K562 (cell line): Measurements from ENCODE around the gene SLC38A10. TPM values are rescaled to one million over a fixed set of nuclear protein-coding genes. Genes with fewer than 3 reads are reported as not detected.

Experiments used
- BRD4 ChIP-seq: fragments of 200-600 bp; sonication (generic); IDR thresholded peaks from 2 replicates; pipeline ENCODE4 v1.6.1; 2017; ENCODE audit warnings: inconsistent platforms
- BRF1 ChIP-seq: IDR thresholded peaks from 3 replicates; pipeline ENCODE4 v1.6.1; 2011; ENCODE audit warnings: borderline replicate concordance, mild to moderate bottlenecking; ENCODE audit not compliant: insufficient read length; ENCODE audit errors: extremely low read depth
- CREM ChIP-seq: IDR thresholded peaks from 2 replicates; pipeline ENCODE4 v1.6.1; 2014; ENCODE audit warnings: antibody characterized with exemption, low read depth
- GATAD2B ChIP-seq: fragments of 450-650 bp; IDR thresholded peaks from 2 replicates; pipeline ENCODE4 v1.6.1; 2017; ENCODE audit warnings: mild to moderate bottlenecking, borderline replicate concordance
- MYC ChIP-seq, 2 experiments: fragments of 250-450 bp in 1 of 2; sonication (Bioruptor Pico) in 1 of 2; IDR thresholded peaks; 2 replicates each; pipeline versions ENCODE4 v1.5.1 to v1.6.1; 2012 to 2021; ENCODE audit warnings: low read depth in 2 of 2, borderline replicate concordance in 1 of 2, improper control_type of control experiment in 1 of 2, low read length in 1 of 2, mild to moderate bottlenecking in 1 of 2, moderate library complexity in 1 of 2
- PHB2 ChIP-seq: fragments of 450-650 bp; IDR thresholded peaks from 2 replicates; pipeline ENCODE4 v1.6.1; 2017; ENCODE audit warnings: low read depth
- POLR2AphosphoS2 ChIP-seq: IDR thresholded peaks from 2 replicates; pipeline ENCODE4 v1.6.1; 2012; ENCODE audit warnings: low read length, improper control_type of control experiment
- SIN3A ChIP-seq, 2 experiments: fragments of 150-350 bp in 1 of 2; IDR thresholded peaks; 2 replicates each; pipeline ENCODE4 v1.6.1; 2011 to 2016; ENCODE audit warnings: borderline replicate concordance in 2 of 2, low read depth in 2 of 2, low read length in 2 of 2, mild to moderate bottlenecking in 2 of 2, moderate library complexity in 2 of 2; ENCODE audit not compliant: control insufficient read depth in 1 of 2
- ZBTB33 ChIP-seq: sonication (generic); formaldehyde crosslinking; IDR thresholded peaks from 2 replicates; pipeline ENCODE4 v1.8.1; 2023; ENCODE audit warnings: mild to moderate bottlenecking, missing genetic modification reagents
- ZNF407 ChIP-seq: fragments of 450-650 bp; IDR thresholded peaks from 2 replicates; pipeline ENCODE4 v1.6.1; 2016; ENCODE audit warnings: low read depth
- ZNF609 ChIP-seq: sonication (generic); formaldehyde crosslinking; IDR thresholded peaks from 2 replicates; pipeline ENCODE4 v1.8.1; 2023; ENCODE audit warnings: missing genetic modification reagents, mild to moderate bottlenecking, borderline replicate concordance
- polyA plus RNA-seq, 8 experiments: library from polyadenylated mRNA; depleted of rRNA in 4 of 8; stranded (reverse) in 5 of 8; unstranded in 3 of 8; fragments of >200 nt; fragmentation: Nextera tagmentation in 2 of 8; fragmentation: Illumina TruSeq in 1 of 8; extraction: Ambion mirVana in 2 of 8; extraction: Trizol in 1 of 8; gene quantifications; 2 replicates each; pipeline versions ENCODE4 v1.2.1 to v1.2.3, GENCODE V29; 2011 to 2014; ENCODE audit warnings: inconsistent platforms in 1 of 8, missing spikeins in 1 of 8
- total RNA-seq, 7 experiments: library from RNA; depleted of rRNA in 6 of 7; stranded (reverse); fragments of >200 nt in 6 of 7; fragmentation: Illumina TruSeq in 2 of 7; extraction: Trizol in 2 of 7; gene quantifications; 2 replicates each; pipeline versions ENCODE4 v1.2.1 to v1.2.3, GENCODE V29; 2011 to 2021; ENCODE audit warnings: low replicate concordance in 1 of 7

Gene SLC38A10
- total and polyA plus RNA-seq, 9 of the 15 experiments (the other 6 are each of a cell fraction or from before 2014, with no cell fraction given) = 0.45 to 54.2 (median 13.8) TPM

- TF ChIP-seq ZNF407 = no peak
- no peak for TF ChIP-seq GATAD2B
- peak; percentile 65 for TF ChIP-seq ZBTB33 (CRISPR knock-in tag)
- TF ChIP-seq POLR2AphosphoS2 = no peak
- no peak for TF ChIP-seq MYC (IDR thresholded peaks at IDR 0.05; ENCODE audit: low read depth, low read length)
- TF ChIP-seq MYC (CRISPR knock-in tag; IDR thresholded peaks at IDR 0.05; ENCODE audit: borderline replicate concordance, low read depth) = no peak
- no peak for TF ChIP-seq CREM
- TF ChIP-seq PHB2 = no peak
- TF ChIP-seq BRF1 = no peak
- no peak for TF ChIP-seq SIN3A (IDR thresholded peaks at IDR 0.05; ENCODE audit: borderline replicate concordance in 2 of 2, control insufficient read depth in 1 of 2, low read depth in 2 of 2, low read length in 2 of 2)
- no peak for TF ChIP-seq BRD4
- TF ChIP-seq ZNF609 (CRISPR knock-in tag) = no peak
Measured at GRCh38 chr17:81254955-81255717, 40.0 kb downstream of the SLC38A10 start (continued).
